SK-N-SH (cell line): ENCODE measurements around the gene TTC27. TPM values are rescaled to one million over a fixed set of nuclear protein-coding genes. Genes with fewer than 3 reads are reported as not detected.

ENCODE experiments used
- CTCF ChIA-PET: fragments of 300-600, 350-600 bp; formaldehyde crosslinking; extraction: SDS; loops from one replicate; lab custom pipeline; 2021; lab: Yijun Ruan, JAX
- POLR2A ChIA-PET: fragments of 350-600 bp; sonication (Branson Sonifier 250); formaldehyde crosslinking; extraction: SDS; loops from one replicate; lab custom pipeline; 2020; ENCODE audit warnings: antibody characterized with exemption, inconsistent platforms; lab: Yijun Ruan, JAX
- DNase-seq: peaks from one replicate; pipeline ENCODE4 v3.0.0; 2012
- H2AFZ ChIP-seq: fragments of 200-600 bp; sonication (generic); 2 replicates; pipeline ENCODE4 v1.8.1; 2016; ENCODE audit warnings: antibody characterized with exemption, mild to moderate bottlenecking, low read depth
- H3F3A ChIP-seq: fragments of 200-600 bp; sonication (generic); replicated peaks from 2 replicates; pipeline ENCODE3; 2016; ENCODE audit warnings: antibody characterized with exemption, mild to moderate bottlenecking; ENCODE audit not compliant: insufficient read depth
- H3K27ac ChIP-seq, 2 experiments: fragments of 200-500 bp in 1 of 2; fragments of 200-600 bp in 1 of 2; sonication (Bioruptor generic) in 1 of 2; sonication (generic), shearing (Covaris generic) in 1 of 2; 2 replicates each; pipeline versions ENCODE4 v1.5.1 to v1.6.1; 2014 to 2016; ENCODE audit warnings: low read depth in 2 of 2, inconsistent platforms in 1 of 2, low read length in 1 of 2, mild to moderate bottlenecking in 1 of 2, mixed read lengths in 1 of 2
- H3K27me3 ChIP-seq: fragments of 200-600 bp; sonication (generic), shearing (Covaris generic); 2 replicates; pipeline ENCODE4 v1.6.1; 2016; ENCODE audit warnings: mixed run types; ENCODE audit not compliant: insufficient read depth
- H3K36me3 ChIP-seq, 2 experiments: fragments of 200-500 bp in 1 of 2; fragments of 200-600 bp in 1 of 2; sonication (Bioruptor generic) in 1 of 2; sonication (generic) in 1 of 2; replicated peaks in 1 of 2; 2 replicates each; pipeline versions ENCODE3 to v1.5.1; 2014 to 2016; ENCODE audit warnings: low read length in 1 of 2, mild to moderate bottlenecking in 1 of 2; ENCODE audit not compliant: insufficient read depth in 2 of 2, control insufficient read depth in 1 of 2
- H3K4me1 ChIP-seq, 2 experiments: fragments of 200-500 bp in 1 of 2; fragments of 200-600 bp in 1 of 2; sonication (Bioruptor generic) in 1 of 2; sonication (generic), shearing (Covaris generic) in 1 of 2; 2 replicates each; pipeline versions ENCODE4 v1.5.1 to v1.6.1; 2014 to 2016; ENCODE audit warnings: low read depth in 1 of 2, low read length in 1 of 2, mixed run types in 1 of 2; ENCODE audit not compliant: insufficient read depth in 2 of 2, control insufficient read depth in 1 of 2
- H3K4me2 ChIP-seq: fragments of 200-600 bp; sonication (generic), shearing (Covaris generic); 2 replicates; pipeline ENCODE4 v1.6.1; 2017; ENCODE audit warnings: mixed run types
- H3K4me3 ChIP-seq, 2 experiments: fragments of 200-500 bp in 1 of 2; fragments of 200-600 bp in 1 of 2; sonication (Bioruptor generic) in 1 of 2; sonication (generic), shearing (Covaris generic) in 1 of 2; 2 replicates each; pipeline versions ENCODE4 v1.5.1 to v1.8.1; 2014 to 2016; ENCODE audit warnings: low read depth in 2 of 2, inconsistent platforms in 1 of 2, low read length in 1 of 2, mild to moderate bottlenecking in 1 of 2, mixed read lengths in 1 of 2, moderate library complexity in 1 of 2
- H3K79me2 ChIP-seq: fragments of 200-600 bp; sonication (generic); 2 replicates; pipeline ENCODE4 v1.8.1; 2017; ENCODE audit warnings: mild to moderate bottlenecking; ENCODE audit not compliant: insufficient read depth
- H3K9ac ChIP-seq: fragments of 200-600 bp; sonication (generic); 2 replicates; pipeline ENCODE4 v1.6.1; 2017; ENCODE audit warnings: mixed run types
- H3K9me2 ChIP-seq: fragments of 200-600 bp; sonication (generic); 2 replicates; pipeline ENCODE4 v1.6.1; 2017; ENCODE audit warnings: mixed run types
- H3K9me3 ChIP-seq: fragments of 200-600 bp; sonication (generic); 2 replicates; pipeline ENCODE4 v1.6.1; 2017; ENCODE audit warnings: mixed run types, mild to moderate bottlenecking, moderate library complexity
- H4K20me1 ChIP-seq: fragments of 200-600 bp; sonication (generic); 2 replicates; pipeline ENCODE4 v1.6.1; 2017; ENCODE audit warnings: mild to moderate bottlenecking, mixed run types; ENCODE audit not compliant: insufficient read depth
- CHD2 ChIP-seq: fragments of 150-350 bp; IDR thresholded peaks from 2 replicates; pipeline ENCODE4 v1.6.1; 2018; ENCODE audit warnings: low read length; ENCODE audit not compliant: partially characterized antibody
- EP300 ChIP-seq, 2 experiments: IDR thresholded peaks; 2 replicates each; pipeline versions ENCODE4 v1.4.0 to v1.6.1; 2012; ENCODE audit warnings: borderline replicate concordance in 1 of 2, low read depth in 1 of 2, low read length in 1 of 2
- FOXJ3 ChIP-seq: sonication (generic); formaldehyde crosslinking; IDR thresholded peaks from 2 replicates; pipeline ENCODE4 v1.5.1; 2020; ENCODE audit warnings: mild to moderate bottlenecking, missing genetic modification reagents
- GATA2 ChIP-seq: sonication (generic); formaldehyde crosslinking; IDR thresholded peaks from 2 replicates; pipeline ENCODE4 v1.5.0; 2020; ENCODE audit warnings: mild to moderate bottlenecking, missing genetic modification reagents
- MEF2A ChIP-seq: IDR thresholded peaks from 2 replicates; pipeline ENCODE4 v1.4.0; 2012; ENCODE audit warnings: low read depth, borderline replicate concordance
- NFIC ChIP-seq: IDR thresholded peaks from 2 replicates; pipeline ENCODE4 v1.4.0; 2012; ENCODE audit warnings: borderline replicate concordance
- NRF1 ChIP-seq: IDR thresholded peaks from 2 replicates; pipeline ENCODE4 v1.6.1; 2012; ENCODE audit warnings: low read depth, mild to moderate bottlenecking, low read length
- PBX3 ChIP-seq: IDR thresholded peaks from 2 replicates; pipeline ENCODE4; 2012
- POLR2AphosphoS5 ChIP-seq: IDR thresholded peaks from 2 replicates; pipeline ENCODE4 v1.6.1; 2012; ENCODE audit warnings: low read depth, low read length
- RAD21 ChIP-seq: IDR thresholded peaks from 2 replicates; pipeline ENCODE4 v1.6.1; 2012; ENCODE audit warnings: mild to moderate bottlenecking, low read length
- RFX5 ChIP-seq: IDR thresholded peaks from 2 replicates; pipeline ENCODE4 v1.6.1; 2012; ENCODE audit warnings: mild to moderate bottlenecking, improper control_type of control experiment, low read length
- RXRA ChIP-seq: IDR thresholded peaks from 2 replicates; pipeline ENCODE4 v1.4.0; 2012; ENCODE audit warnings: low read depth, mild to moderate bottlenecking, borderline replicate concordance
- TAF1 ChIP-seq: IDR thresholded peaks from 2 replicates; pipeline ENCODE4 v1.6.1; 2012; ENCODE audit warnings: low read depth, mild to moderate bottlenecking, low read length, moderate library complexity, borderline replicate concordance
- TCF12 ChIP-seq: IDR thresholded peaks from 2 replicates; pipeline ENCODE4 v1.4.0; 2012
- ZBTB33 ChIP-seq: IDR thresholded peaks from 2 replicates; pipeline ENCODE4 v1.4.0; 2012; ENCODE audit warnings: low read depth, borderline replicate concordance
- WGBS: methylation state at CpG from one replicate; pipeline ENCODE4 v1.1.6; 2017; ENCODE audit warnings: low lambda C conversion rate; 5-methylcytosine and 5-hydroxymethylcytosine counted together
- polyA plus RNA-seq, 3 experiments: library from polyadenylated mRNA; depleted of rRNA; stranded (reverse); fragments of >200 nt; gene quantifications; 2 replicates each; pipeline ENCODE4 v1.2.3, GENCODE V29; 2012

TTC27 gene
- polyA plus RNA-seq, 1 of the 3 experiments (the other 2 are of a cell fraction): 14.4 TPM

- Histone ChIP-seq H3K79me2 (no peaks in the 10 kb centered on the region), H2AFZ (no peak overlapping the region)
- CTCF ChIA-PET: interaction anchor here (1.4 to 1.5 kb wide), 2 partner anchors 14 to 22 kb away, joined by 4 read pairs; no protein-coding TSS in a partner anchor
- TF ChIP-seq EP300 (IDR thresholded peaks at IDR 0.05; ENCODE audit: borderline replicate concordance in 1 of 2, low read depth in 1 of 2, low read length in 1 of 2): peak in 1 of 2 experiments; percentile 48; a peak in 2 of 4 replicates
- no peak for TF ChIP-seq TAF1
- TF ChIP-seq RAD21: 0 out of 2 replicates have a peak, but pooled peaks have one; percentile 8
- TF ChIP-seq, all 33 proteins: peak for 2
- H3K36me3 ChIP-seq: peaks cover 15 to 38% of the 10 kb centered on the region in 2 experiments
- no peaks in the 10 kb centered on the region for H3K27me3 ChIP-seq
- H3K27ac ChIP-seq: peak overlapping the region in 1 of 2 experiments; percentile 43; a peak in 1 of 4 replicates
- H4K20me1 ChIP-seq: no peaks in the 10 kb centered on the region
- H3K9ac ChIP-seq: no peak overlapping the region
- peaks cover 4 to 6% of the 10 kb centered on the region in 2 experiments; a peak in 3 of 4 replicates for H3K4me1 ChIP-seq
- peaks cover 9% of the 10 kb centered on the region; the same call in 1 of the 2 replicates for H3K9me3 ChIP-seq
- DNase-seq: peak; percentile 32
- peaks cover 16% of the 10 kb centered on the region for H3F3A ChIP-seq
- H3K4me2 ChIP-seq: no peak overlapping the region
- 0 out of 2 replicates have a peak, but pooled peaks cover 3% of the 10 kb centered on the region for H3K9me2 ChIP-seq
- POLR2A ChIA-PET: no interaction called here
- H3K4me3 ChIP-seq: no peak overlapping the region
Observed at GRCh38 chr2:32750880-32751279, 123.0 kb downstream of the TTC27 start.

- Histone ChIP-seq H3K9me2 (0 out of 2 replicates have a peak, but pooled peaks cover 3% of the 10 kb centered on the region), H3K79me2 (no peaks in the 10 kb centered on the region), H3K4me3 (no peak overlapping the region), H3F3A (peaks cover 16% of the 10 kb centered on the region), H3K9me3 (peaks cover 5% of the 10 kb centered on the region; the same call in 1 of the 2 replicates), H2AFZ (no peak overlapping the region), H3K4me2 (no peak overlapping the region), H3K4me1 (peaks cover 4 to 6% of the 10 kb centered on the region in 2 experiments; a peak in 3 of 4 replicates)
- POLR2A ChIA-PET: no interaction called here
- WGBS: 37% methylated on average over 2 of the region's 2 CpGs
- no peak for DNase-seq
- TF ChIP-seq GATA2 (CRISPR knock-in tag): no peak
- no peak for TF ChIP-seq MEF2A
- no peak for TF ChIP-seq NRF1
- TF ChIP-seq FOXJ3 (CRISPR knock-in tag): no peak
- TF ChIP-seq NFIC: peak; percentile 14; the same call in 1 of the 2 replicates
- no peak for TF ChIP-seq TAF1
- no peak for TF ChIP-seq RFX5
- peak; percentile 59 for TF ChIP-seq PBX3
- no peak for TF ChIP-seq CHD2
- no peak for TF ChIP-seq RXRA
- TF ChIP-seq ZBTB33: no peak
- peak in 1 of 2 experiments; percentile 36; a peak in 1 of 4 replicates for TF ChIP-seq EP300 (IDR thresholded peaks at IDR 0.05; ENCODE audit: borderline replicate concordance in 1 of 2, low read depth in 1 of 2, low read length in 1 of 2)
- no peak for TF ChIP-seq POLR2AphosphoS5
- TF ChIP-seq TCF12: peak; percentile 57
- TF ChIP-seq, all 33 proteins: peak for 4
- peaks cover 10 to 35% of the 10 kb centered on the region in 2 experiments for H3K36me3 ChIP-seq
- CTCF ChIA-PET: no interaction called here
- no peaks in the 10 kb centered on the region for H3K27me3 ChIP-seq
- peak overlapping the region; percentile 31 to 58; a peak in 2 of 4 replicates for H3K27ac ChIP-seq
- H3K9ac ChIP-seq: no peak overlapping the region
- H4K20me1 ChIP-seq: no peaks in the 10 kb centered on the region
Observed at GRCh38 chr2:32752205-32752604, 124.4 kb downstream of the TTC27 start.
